Left lung (tissue), 10 donors: ENCODE measurements around the gene MPPED1. TPM values are rescaled to one million over a fixed set of nuclear protein-coding genes. Genes with fewer than 3 reads are reported as not detected.

Source experiments
- ATAC-seq: fragments of 200-7000 bp; cut with Tn5 transposase; one replicate; pipeline ENCODE4 v1.9.1; 2020; ENCODE audit warnings: moderate library complexity
- DNase-seq, 4 donors: peaks; one replicate each; pipeline ENCODE4 v3.0.0-alpha.2; 2013 to 2020
- H3K27ac ChIP-seq, 2 donors: fragments of 200-600 bp; sonication (generic) in 1 of 2; one replicate each; pipeline versions ENCODE4 v1.5.0 to v1.8.0; 2020 to 2021
- H3K27me3 ChIP-seq, 2 donors: fragments of 200-600 bp; sonication (generic) in 1 of 2; one replicate each; pipeline versions ENCODE4 v1.5.0 to v1.8.0; 2020 to 2021
- H3K36me3 ChIP-seq, 2 donors: fragments of 200-600 bp; sonication (generic) in 1 of 2; one replicate each; pipeline versions ENCODE4 v1.5.0 to v1.8.0; 2020 to 2021
- H3K4me1 ChIP-seq, 2 donors: fragments of 200-600 bp; one replicate each; pipeline ENCODE4 v1.8.0; 2021
- H3K4me3 ChIP-seq, 2 donors: fragments of 200-600 bp; sonication (generic) in 1 of 2; one replicate each; pipeline versions ENCODE4 v1.5.0 to v1.8.0; 2020 to 2021; ENCODE audit warnings: mild to moderate bottlenecking in 1 of 2
- H3K9me3 ChIP-seq, 2 donors: fragments of 200-600 bp; sonication (generic) in 1 of 2; one replicate each; pipeline versions ENCODE4 v1.5.0 to v1.8.0; 2020 to 2021
- CTCF ChIP-seq, 2 donors: fragments of 200-600 bp; sonication (generic) in 1 of 2; IDR thresholded peaks; one replicate each; pipeline versions ENCODE4 v1.5.0 to v1.8.0; 2021; ENCODE audit warnings: antibody characterized with exemption in 2 of 2
- intact Hi-C, 2 donors: fragments of 100-400 bp; cut with DNase I; formaldehyde crosslinking; loops; one replicate each; pipeline versions ENCODE4 v1.11.2 to v1.14.2; 2022
- polyA plus RNA-seq, 6 donors: library from polyadenylated mRNA; unstranded; fragments of 120-200 nt; gene quantifications; one replicate each; pipeline ENCODE4 v1.2.1, GENCODE V29; 2013; ENCODE audit not compliant: insufficient read length in 6 of 6
- total RNA-seq, 2 donors: library from RNA; stranded (reverse); fragmentation: NEBNext Ultra II Directional; extraction: Animal tissue kit (Norgen Biotek cat#: 25700); gene quantifications; one replicate each; pipeline ENCODE4 v1.2.1, GENCODE V29; 2021
- donor health status: DM: no; HTN: yes; CAD: no.
- donor health status: DM: no; HTN: no; CAD: no.

The MPPED1 gene
- total and polyA plus RNA-seq, 8 donors: 0.37 to 0.67 (median 0.52) TPM; not detected in 2

DNA sequence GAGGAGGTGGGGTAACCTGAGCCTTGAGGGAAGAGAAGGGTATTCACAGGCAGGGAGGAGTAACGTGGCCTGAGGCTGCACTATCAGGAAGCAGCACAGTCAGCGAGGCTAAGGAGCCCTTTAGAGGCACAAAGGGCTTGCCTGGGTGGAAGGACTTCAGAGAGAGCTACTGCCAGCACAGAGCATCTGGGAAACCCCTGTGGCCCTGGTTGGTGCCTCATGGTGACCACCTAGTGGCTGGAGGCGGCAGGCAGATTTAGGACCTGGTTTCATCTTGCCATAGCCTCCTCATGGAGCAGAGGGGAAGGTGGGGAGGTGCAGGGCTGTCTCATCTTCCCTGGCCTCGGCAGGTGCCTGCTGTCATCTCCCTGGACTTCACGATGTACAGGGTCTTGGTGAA lies 64.5 kb downstream of the MPPED1 start:
- no peak for TF ChIP-seq CTCF (IDR thresholded peaks at IDR 0.05)
- Histone ChIP-seq H3K9me3 (no peaks in the 10 kb centered on the region), H3K4me3 (no peak overlapping the region), H3K4me1 (no peaks in the 10 kb centered on the region), H3K36me3 (no peaks in the 10 kb centered on the region), H3K27me3 (peaks cover 0 to 14% of the 10 kb centered on the region in 2 donors), H3K27ac (no peak overlapping the region)
- peak in 1 of 4 donors; percentile 32 for DNase-seq
- ATAC-seq: no peak
- intact Hi-C loops: no loop called here

DNA sequence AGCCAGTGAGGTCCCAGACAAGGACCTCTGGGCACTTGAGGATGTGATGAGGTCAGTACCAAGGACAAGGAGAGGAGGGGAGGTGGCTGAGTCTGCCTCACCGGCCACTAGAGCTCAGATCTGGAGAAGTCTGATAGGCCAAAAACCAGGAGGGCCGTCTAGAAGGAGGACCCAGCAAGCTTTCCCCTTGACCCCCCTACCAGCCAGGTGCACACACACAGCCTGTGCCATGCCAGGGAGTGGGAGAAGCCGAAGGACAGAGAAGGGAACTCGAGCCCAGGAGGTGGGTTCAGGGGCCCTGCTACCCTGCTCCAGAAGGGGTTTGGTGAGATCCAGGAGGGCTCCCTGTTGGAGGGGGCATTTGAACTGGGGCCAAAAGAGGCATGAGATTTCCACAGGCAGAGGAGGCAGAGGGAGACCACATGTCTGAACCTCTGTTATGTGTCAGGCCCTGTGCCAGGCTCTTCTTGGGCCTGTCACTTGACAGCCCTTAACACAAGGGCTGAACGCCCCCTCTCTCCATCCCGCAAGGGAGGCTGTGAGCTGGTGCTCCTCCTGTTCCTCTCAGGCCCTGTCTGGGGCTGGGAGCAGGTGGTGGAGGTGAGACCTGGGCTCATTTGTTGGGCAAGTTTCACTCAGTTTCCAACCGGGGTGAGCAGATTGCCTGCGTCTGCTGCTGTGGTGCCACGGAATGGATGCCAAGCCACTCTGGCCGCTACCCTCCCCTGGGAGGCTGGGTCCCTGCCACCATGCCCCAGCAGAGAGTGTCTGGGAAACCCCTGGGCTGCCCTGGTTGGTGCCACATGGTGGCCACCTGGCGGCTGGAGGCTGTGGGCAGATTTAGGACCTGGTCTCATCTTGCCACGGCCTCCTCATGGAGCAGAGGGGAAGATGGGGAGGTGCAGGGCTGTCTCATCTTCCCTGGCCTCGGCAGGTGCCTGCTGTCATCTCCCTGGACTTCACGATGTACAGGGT lies 65.2 kb downstream of the MPPED1 start:
- Histone ChIP-seq H3K27me3 (peaks cover 0 to 9% of the 10 kb centered on the region in 2 donors), H3K4me1 (peaks cover 0 to 5% of the 10 kb centered on the region in 2 donors), H3K9me3 (no peaks in the 10 kb centered on the region), H3K4me3 (no peak overlapping the region), H3K36me3 (no peaks in the 10 kb centered on the region), H3K27ac (no peak overlapping the region)
- TF ChIP-seq CTCF (IDR thresholded peaks at IDR 0.05): no peak
- DNase-seq (peak in 1 of 4 donors; percentile 43), ATAC-seq (no peak)
- intact Hi-C loops: no loop called here

DNA sequence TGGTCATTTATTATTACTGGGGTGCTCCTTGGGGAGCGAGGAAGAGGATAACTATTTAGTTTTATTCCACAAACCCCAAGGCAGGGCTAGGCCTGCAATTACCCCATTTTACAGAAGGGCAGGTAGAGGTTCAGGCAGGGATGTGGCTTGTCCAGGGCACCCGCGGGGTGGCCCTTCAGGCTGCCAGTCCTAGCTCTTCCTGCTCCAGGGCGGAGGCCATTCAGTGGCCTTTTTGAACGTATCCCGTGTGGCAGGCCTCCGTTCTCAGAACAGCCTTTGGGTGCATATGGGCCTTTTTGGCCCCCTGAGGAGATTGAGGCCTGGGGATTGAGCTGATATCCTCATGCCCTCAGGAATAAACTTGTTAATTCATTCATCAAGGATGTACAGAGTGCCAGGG lies 66.2 kb downstream of the MPPED1 start:
- no peak for ATAC-seq
- TF ChIP-seq CTCF (IDR thresholded peaks at IDR 0.05): no peak
- Histone ChIP-seq H3K36me3 (no peaks in the 10 kb centered on the region), H3K27me3 (peaks cover 0 to 9% of the 10 kb centered on the region in 2 donors), H3K4me1 (peaks cover 0 to 6% of the 10 kb centered on the region in 2 donors), H3K9me3 (no peaks in the 10 kb centered on the region), H3K4me3 (no peak overlapping the region), H3K27ac (no peak overlapping the region)
- intact Hi-C loops: no loop called here
- peak in 1 of 4 donors; percentile 15 for DNase-seq

DNA sequence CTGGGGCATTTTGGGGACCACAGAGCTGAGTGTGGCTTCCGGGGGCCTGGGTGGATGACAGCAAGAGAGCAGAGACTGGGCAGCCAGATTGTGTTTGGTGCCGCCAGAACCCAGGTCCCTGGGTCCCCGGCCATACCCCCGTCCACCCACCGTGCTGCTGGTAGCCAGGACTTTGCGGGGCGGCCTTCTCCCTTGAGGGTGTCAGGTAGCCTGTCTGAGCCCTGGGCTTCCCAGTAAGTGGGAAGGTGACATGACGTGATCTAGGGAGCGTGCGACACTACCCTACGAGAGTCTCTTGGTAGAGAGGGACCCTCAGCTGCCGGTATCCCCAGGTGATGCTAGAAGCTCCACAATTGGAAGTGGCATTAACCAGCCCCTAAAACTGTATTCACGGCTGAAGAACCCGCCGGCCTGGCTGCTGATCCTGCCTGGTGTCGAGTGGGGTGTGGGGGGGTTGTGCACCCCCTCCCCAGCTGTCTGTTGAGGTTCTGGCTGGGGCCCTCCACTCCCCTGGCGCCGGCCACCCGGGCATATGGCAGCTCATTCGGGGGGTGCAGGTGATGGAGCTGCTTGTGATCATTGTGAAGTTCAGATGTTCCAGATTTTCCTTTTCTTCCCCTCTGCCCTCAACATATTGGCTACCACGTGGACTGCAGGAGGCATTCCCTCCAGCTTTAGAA lies 66.9 kb downstream of the MPPED1 start:
- peaks cover 0 to 6% of the 10 kb centered on the region in 2 donors for H3K4me1 ChIP-seq
- DNase-seq (peak in 1 of 4 donors; percentile 64), ATAC-seq (no peak)
- no peaks in the 10 kb centered on the region for H3K9me3 ChIP-seq
- H3K4me3 ChIP-seq: no peak overlapping the region
- no peaks in the 10 kb centered on the region for H3K36me3 ChIP-seq
- intact Hi-C loops: no loop called here
- TF ChIP-seq CTCF (IDR thresholded peaks at IDR 0.05): no peak
- H3K27me3 ChIP-seq: peaks cover 0 to 16% of the 10 kb centered on the region in 2 donors
- H3K27ac ChIP-seq: no peak overlapping the region
